Measurements from ENCODE around the gene PSTPIP1. TPM values are rescaled to one million over a fixed set of nuclear protein-coding genes. Genes with fewer than 3 reads are reported as not detected.

PSTPIP1 gene
- total and polyA plus RNA-seq, 2 of the 13 experiments (the other 11 are each of a cell fraction or from before 2014, with no cell fraction given) = 4.4 to 8.7 TPM

- TF ChIP-seq ATF4 (CRISPR knock-in tag; IDR thresholded peaks at IDR 0.05) (no peak), THYN1 (CRISPR knock-in tag; IDR thresholded peaks at IDR 0.05; ENCODE audit: borderline replicate concordance, low read depth) (no peak), ZFY (CRISPR knock-in tag; IDR thresholded peaks at IDR 0.05) (peak; percentile 82), GZF1 (CRISPR knock-in tag; IDR thresholded peaks at IDR 0.05) (no peak), AKNA (CRISPR knock-in tag; IDR thresholded peaks at IDR 0.05; ENCODE audit: borderline replicate concordance) (no peak), HOXA3 (CRISPR knock-in tag; IDR thresholded peaks at IDR 0.05) (peak; percentile 77; the same call in 1 of the 2 replicates), FIP1L1 (IDR thresholded peaks at IDR 0.05; ENCODE audit: borderline replicate concordance, insufficient read depth, low read depth, low read length) (no peak), THAP7 (CRISPR knock-in tag; IDR thresholded peaks at IDR 0.05) (0 out of 2 replicates have a peak, but pooled peaks have one; percentile 9), ZNF503 (CRISPR knock-in tag; IDR thresholded peaks at IDR 0.05) (no peak), MYC (CRISPR knock-in tag; IDR thresholded peaks at IDR 0.05; ENCODE audit: borderline replicate concordance) (peak; percentile 30; the same call in 1 of the 2 replicates), ZNF256 (CRISPR knock-in tag; conservative IDR thresholded peaks at IDR 0.05) (no peak), JUND (CRISPR knock-in tag; IDR thresholded peaks at IDR 0.05) (no peak), PAX8 (CRISPR knock-in tag; IDR thresholded peaks at IDR 0.05; ENCODE audit: borderline replicate concordance) (no peak), BORCS8-MEF2B (CRISPR knock-in tag; IDR thresholded peaks at IDR 0.05) (peak; percentile 46; the same call in 1 of the 2 replicates), ZC3H4 (CRISPR knock-in tag; IDR thresholded peaks at IDR 0.05; ENCODE audit: borderline replicate concordance) (no peak), ZNF614 (CRISPR knock-in tag; IDR thresholded peaks at IDR 0.05; ENCODE audit: borderline replicate concordance) (peak; percentile 68; the same call in 1 of the 2 replicates), SMARCC2 (IDR thresholded peaks at IDR 0.05) (no peak), POGK (CRISPR knock-in tag; conservative IDR thresholded peaks at IDR 0.05) (peak; percentile 84; the same call in 1 of the 2 replicates), MXI1 (IDR thresholded peaks at IDR 0.05; ENCODE audit: borderline replicate concordance, low read depth, low read length) (0 out of 3 replicates have a peak, but pooled peaks have one; percentile 7)
Observed at GRCh38 chr15:77032052-77032646, 37.2 kb downstream of the PSTPIP1 start (continued).

Measured in HepG2 (cell line).